Measurements from ENCODE around the gene DUSP2. TPM values are rescaled to one million over a fixed set of nuclear protein-coding genes. Genes with fewer than 3 reads are reported as not detected.

Gene DUSP2
- total and polyA plus RNA-seq, 9 of the 15 experiments (the other 6 are each of a cell fraction or from before 2014, with no cell fraction given), result 0.04 to 0.18 TPM; not detected in 7

DNA sequence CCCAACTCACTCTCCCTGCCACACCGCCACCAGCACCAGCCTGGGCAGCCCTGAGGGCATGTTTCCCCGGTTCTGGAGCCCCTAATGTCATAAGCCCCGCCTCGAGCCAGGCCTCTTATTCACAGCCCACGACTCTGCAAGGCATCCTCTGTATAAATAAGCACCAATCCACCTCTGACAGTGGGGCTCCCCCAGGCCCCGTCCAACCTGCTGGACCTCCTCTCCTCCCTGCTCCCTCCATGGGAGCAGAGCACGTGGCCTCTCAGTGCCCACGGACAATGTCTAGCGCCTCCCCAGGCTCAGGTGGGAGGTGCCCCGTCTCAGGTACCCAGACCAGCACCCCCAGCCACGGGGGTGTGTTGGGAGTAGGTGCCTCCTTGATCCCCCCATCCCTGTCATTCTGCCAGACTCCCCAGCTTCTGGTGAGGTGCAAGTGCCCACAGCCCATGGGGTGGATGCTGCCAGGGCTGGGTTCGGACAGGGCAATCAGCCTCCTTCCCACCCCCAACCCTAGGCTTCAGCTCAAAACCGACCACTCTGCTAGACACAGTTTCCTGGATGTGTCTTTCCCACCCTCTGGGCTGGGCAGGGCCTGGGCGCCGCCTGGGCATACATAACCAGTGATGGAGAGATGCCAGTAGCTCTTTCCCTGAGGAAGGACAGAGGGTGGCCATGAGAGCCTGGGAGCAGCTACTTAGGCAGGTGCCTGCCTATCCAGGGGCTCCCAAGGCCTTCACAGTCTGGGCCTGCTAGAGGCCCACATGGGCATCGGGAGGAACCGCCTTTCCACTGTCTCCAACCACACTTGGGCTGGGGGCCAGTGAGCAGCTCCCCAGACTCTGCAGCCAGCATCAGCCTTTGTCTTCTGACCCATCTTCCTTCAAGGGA is 27.3 kb downstream of the DUSP2 start (continued):
- TF ChIP-seq, protein P1, sequence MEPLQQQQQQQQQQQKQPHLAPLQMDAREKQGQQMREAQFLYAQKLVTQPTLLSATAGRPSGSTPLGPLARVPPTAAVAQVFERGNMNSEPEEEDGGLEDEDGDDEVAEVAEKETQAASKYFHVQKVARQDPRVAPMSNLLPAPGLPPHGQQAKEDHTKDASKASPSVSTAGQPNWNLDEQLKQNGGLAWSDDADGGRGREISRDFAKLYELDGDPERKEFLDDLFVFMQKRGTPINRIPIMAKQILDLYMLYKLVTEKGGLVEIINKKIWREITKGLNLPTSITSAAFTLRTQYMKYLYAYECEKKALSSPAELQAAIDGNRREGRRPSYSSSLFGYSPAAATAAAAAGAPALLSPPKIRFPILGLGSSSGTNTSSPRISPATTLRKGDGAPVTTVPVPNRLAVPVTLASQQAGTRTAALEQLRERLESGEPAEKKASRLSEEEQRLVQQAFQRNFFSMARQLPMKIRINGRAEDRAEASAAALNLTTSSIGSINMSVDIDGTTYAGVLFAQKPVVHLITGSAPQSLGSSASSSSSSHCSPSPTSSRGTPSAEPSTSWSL (CRISPR knock-in tag; IDR thresholded peaks at IDR 0.05; ENCODE audit: borderline replicate concordance), result no peak
- TF ChIP-seq, protein P2, sequence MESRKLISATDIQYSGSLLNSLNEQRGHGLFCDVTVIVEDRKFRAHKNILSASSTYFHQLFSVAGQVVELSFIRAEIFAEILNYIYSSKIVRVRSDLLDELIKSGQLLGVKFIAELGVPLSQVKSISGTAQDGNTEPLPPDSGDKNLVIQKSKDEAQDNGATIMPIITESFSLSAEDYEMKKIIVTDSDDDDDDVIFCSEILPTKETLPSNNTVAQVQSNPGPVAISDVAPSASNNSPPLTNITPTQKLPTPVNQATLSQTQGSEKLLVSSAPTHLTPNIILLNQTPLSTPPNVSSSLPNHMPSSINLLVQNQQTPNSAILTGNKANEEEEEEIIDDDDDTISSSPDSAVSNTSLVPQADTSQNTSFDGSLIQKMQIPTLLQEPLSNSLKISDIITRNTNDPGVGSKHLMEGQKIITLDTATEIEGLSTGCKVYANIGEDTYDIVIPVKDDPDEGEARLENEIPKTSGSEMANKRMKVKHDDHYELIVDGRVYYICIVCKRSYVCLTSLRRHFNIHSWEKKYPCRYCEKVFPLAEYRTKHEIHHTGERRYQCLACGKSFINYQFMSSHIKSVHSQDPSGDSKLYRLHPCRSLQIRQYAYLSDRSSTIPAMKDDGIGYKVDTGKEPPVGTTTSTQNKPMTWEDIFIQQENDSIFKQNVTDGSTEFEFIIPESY (CRISPR knock-in tag; IDR thresholded peaks at IDR 0.05), result no peak
- TF ChIP-seq, protein P3, sequence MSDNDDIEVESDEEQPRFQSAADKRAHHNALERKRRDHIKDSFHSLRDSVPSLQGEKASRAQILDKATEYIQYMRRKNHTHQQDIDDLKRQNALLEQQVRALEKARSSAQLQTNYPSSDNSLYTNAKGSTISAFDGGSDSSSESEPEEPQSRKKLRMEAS (CRISPR knock-in tag; IDR thresholded peaks at IDR 0.05), result peak; percentile 59; the same call in 1 of the 2 replicates
- no peak for TF ChIP-seq ZNF764 (CRISPR knock-in tag; IDR thresholded peaks at IDR 0.05; ENCODE audit: low read depth)
- TF ChIP-seq L3MBTL2 (IDR thresholded peaks at IDR 0.05), result peak; percentile 69
- TF ChIP-seq ZNF41 (CRISPR knock-in tag; conservative IDR thresholded peaks at IDR 0.05), result no peak
- TF ChIP-seq IRF2 (CRISPR knock-in tag; IDR thresholded peaks at IDR 0.05), result no peak
- TF ChIP-seq, protein P4, sequence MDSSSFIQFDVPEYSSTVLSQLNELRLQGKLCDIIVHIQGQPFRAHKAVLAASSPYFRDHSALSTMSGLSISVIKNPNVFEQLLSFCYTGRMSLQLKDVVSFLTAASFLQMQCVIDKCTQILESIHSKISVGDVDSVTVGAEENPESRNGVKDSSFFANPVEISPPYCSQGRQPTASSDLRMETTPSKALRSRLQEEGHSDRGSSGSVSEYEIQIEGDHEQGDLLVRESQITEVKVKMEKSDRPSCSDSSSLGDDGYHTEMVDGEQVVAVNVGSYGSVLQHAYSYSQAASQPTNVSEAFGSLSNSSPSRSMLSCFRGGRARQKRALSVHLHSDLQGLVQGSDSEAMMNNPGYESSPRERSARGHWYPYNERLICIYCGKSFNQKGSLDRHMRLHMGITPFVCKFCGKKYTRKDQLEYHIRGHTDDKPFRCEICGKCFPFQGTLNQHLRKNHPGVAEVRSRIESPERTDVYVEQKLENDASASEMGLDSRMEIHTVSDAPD (CRISPR knock-in tag; IDR thresholded peaks at IDR 0.05), result no peak
- TF ChIP-seq, protein P5, sequence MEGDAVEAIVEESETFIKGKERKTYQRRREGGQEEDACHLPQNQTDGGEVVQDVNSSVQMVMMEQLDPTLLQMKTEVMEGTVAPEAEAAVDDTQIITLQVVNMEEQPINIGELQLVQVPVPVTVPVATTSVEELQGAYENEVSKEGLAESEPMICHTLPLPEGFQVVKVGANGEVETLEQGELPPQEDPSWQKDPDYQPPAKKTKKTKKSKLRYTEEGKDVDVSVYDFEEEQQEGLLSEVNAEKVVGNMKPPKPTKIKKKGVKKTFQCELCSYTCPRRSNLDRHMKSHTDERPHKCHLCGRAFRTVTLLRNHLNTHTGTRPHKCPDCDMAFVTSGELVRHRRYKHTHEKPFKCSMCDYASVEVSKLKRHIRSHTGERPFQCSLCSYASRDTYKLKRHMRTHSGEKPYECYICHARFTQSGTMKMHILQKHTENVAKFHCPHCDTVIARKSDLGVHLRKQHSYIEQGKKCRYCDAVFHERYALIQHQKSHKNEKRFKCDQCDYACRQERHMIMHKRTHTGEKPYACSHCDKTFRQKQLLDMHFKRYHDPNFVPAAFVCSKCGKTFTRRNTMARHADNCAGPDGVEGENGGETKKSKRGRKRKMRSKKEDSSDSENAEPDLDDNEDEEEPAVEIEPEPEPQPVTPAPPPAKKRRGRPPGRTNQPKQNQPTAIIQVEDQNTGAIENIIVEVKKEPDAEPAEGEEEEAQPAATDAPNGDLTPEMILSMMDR (IDR thresholded peaks at IDR 0.05 in 2 of 3, conservative IDR thresholded peaks at IDR 0.05 in 1 of 3; ENCODE audit: insufficient read depth in 2 of 3, low read depth in 1 of 3, low read length in 3 of 3), result peak in 2 of 3 experiments; percentile 33 to 37; a peak in 2 of 6 replicates
- no peak for TF ChIP-seq KAT2B (IDR thresholded peaks at IDR 0.05; ENCODE audit: low read depth, low read length)
- TF ChIP-seq, protein P6, sequence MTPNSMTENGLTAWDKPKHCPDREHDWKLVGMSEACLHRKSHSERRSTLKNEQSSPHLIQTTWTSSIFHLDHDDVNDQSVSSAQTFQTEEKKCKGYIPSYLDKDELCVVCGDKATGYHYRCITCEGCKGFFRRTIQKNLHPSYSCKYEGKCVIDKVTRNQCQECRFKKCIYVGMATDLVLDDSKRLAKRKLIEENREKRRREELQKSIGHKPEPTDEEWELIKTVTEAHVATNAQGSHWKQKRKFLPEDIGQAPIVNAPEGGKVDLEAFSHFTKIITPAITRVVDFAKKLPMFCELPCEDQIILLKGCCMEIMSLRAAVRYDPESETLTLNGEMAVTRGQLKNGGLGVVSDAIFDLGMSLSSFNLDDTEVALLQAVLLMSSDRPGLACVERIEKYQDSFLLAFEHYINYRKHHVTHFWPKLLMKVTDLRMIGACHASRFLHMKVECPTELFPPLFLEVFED (CRISPR knock-in tag; conservative IDR thresholded peaks at IDR 0.05), result no peak
- no peak for TF ChIP-seq GTF2A2 (tag; IDR thresholded peaks at IDR 0.05)
- no peak for TF ChIP-seq TFAM (CRISPR knock-in tag; conservative IDR thresholded peaks at IDR 0.05)
- no peak for TF ChIP-seq CBFA2T2 (conservative IDR thresholded peaks at IDR 0.05)

All from K562 (cell line).